Measurements from ENCODE around the gene NISCH. TPM values are rescaled to one million over a fixed set of nuclear protein-coding genes. Genes with fewer than 3 reads are reported as not detected.

The NISCH gene
- total and polyA plus RNA-seq, 2 of the 8 experiments (the other 6 are each of a cell fraction or from before 2014, with no cell fraction given) = 71.2 to 71.9 TPM

DNA sequence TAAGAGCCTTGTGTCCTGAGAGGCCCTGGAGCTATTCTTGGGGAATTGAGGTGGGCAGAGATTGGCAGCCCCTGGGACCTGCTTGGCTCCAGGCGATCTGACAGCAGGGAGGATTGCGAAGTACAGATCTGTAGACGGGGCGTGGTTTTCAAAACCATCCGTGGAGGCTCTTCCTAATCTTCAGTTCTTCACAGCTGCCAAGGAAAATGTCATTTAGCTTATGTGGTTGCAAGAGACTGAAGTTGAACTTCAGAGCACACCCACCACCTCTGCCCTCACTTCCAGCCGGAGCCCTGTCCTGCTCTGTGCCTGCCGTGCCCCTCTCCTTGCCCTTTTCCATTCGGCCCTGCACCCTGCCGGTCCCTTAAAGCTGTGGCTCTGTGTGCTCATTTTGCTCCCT lies 12.9 kb downstream of the NISCH start (continued):
- TF ChIP-seq, protein P1, sequence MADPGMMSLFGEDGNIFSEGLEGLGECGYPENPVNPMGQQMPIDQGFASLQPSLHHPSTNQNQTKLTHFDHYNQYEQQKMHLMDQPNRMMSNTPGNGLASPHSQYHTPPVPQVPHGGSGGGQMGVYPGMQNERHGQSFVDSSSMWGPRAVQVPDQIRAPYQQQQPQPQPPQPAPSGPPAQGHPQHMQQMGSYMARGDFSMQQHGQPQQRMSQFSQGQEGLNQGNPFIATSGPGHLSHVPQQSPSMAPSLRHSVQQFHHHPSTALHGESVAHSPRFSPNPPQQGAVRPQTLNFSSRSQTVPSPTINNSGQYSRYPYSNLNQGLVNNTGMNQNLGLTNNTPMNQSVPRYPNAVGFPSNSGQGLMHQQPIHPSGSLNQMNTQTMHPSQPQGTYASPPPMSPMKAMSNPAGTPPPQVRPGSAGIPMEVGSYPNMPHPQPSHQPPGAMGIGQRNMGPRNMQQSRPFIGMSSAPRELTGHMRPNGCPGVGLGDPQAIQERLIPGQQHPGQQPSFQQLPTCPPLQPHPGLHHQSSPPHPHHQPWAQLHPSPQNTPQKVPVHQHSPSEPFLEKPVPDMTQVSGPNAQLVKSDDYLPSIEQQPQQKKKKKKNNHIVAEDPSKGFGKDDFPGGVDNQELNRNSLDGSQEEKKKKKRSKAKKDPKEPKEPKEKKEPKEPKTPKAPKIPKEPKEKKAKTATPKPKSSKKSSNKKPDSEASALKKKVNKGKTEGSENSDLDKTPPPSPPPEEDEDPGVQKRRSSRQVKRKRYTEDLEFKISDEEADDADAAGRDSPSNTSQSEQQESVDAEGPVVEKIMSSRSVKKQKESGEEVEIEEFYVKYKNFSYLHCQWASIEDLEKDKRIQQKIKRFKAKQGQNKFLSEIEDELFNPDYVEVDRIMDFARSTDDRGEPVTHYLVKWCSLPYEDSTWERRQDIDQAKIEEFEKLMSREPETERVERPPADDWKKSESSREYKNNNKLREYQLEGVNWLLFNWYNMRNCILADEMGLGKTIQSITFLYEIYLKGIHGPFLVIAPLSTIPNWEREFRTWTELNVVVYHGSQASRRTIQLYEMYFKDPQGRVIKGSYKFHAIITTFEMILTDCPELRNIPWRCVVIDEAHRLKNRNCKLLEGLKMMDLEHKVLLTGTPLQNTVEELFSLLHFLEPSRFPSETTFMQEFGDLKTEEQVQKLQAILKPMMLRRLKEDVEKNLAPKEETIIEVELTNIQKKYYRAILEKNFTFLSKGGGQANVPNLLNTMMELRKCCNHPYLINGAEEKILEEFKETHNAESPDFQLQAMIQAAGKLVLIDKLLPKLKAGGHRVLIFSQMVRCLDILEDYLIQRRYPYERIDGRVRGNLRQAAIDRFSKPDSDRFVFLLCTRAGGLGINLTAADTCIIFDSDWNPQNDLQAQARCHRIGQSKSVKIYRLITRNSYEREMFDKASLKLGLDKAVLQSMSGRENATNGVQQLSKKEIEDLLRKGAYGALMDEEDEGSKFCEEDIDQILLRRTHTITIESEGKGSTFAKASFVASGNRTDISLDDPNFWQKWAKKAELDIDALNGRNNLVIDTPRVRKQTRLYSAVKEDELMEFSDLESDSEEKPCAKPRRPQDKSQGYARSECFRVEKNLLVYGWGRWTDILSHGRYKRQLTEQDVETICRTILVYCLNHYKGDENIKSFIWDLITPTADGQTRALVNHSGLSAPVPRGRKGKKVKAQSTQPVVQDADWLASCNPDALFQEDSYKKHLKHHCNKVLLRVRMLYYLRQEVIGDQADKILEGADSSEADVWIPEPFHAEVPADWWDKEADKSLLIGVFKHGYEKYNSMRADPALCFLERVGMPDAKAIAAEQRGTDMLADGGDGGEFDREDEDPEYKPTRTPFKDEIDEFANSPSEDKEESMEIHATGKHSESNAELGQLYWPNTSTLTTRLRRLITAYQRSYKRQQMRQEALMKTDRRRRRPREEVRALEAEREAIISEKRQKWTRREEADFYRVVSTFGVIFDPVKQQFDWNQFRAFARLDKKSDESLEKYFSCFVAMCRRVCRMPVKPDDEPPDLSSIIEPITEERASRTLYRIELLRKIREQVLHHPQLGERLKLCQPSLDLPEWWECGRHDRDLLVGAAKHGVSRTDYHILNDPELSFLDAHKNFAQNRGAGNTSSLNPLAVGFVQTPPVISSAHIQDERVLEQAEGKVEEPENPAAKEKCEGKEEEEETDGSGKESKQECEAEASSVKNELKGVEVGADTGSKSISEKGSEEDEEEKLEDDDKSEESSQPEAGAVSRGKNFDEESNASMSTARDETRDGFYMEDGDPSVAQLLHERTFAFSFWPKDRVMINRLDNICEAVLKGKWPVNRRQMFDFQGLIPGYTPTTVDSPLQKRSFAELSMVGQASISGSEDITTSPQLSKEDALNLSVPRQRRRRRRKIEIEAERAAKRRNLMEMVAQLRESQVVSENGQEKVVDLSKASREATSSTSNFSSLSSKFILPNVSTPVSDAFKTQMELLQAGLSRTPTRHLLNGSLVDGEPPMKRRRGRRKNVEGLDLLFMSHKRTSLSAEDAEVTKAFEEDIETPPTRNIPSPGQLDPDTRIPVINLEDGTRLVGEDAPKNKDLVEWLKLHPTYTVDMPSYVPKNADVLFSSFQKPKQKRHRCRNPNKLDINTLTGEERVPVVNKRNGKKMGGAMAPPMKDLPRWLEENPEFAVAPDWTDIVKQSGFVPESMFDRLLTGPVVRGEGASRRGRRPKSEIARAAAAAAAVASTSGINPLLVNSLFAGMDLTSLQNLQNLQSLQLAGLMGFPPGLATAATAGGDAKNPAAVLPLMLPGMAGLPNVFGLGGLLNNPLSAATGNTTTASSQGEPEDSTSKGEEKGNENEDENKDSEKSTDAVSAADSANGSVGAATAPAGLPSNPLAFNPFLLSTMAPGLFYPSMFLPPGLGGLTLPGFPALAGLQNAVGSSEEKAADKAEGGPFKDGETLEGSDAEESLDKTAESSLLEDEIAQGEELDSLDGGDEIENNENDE (IDR thresholded peaks at IDR 0.05; ENCODE audit: insufficient replicate concordance, low read length) = no peak
- no peak for TF ChIP-seq CHD2 (IDR thresholded peaks at IDR 0.05; ENCODE audit: low read length)
- no peak for TF ChIP-seq JUND (IDR thresholded peaks at IDR 0.05; ENCODE audit: low read length)
- no peak for TF ChIP-seq MAFK (IDR thresholded peaks at IDR 0.05; ENCODE audit: low read depth, low read length)
- TF ChIP-seq KDM4A (IDR thresholded peaks at IDR 0.05; ENCODE audit: low read depth, low read length, severe bottlenecking) = no peak

All from H1 (cell line).